Measurements from ENCODE around the gene FIBCD1.

The FIBCD1 gene

GRCh38 chr9:130954317-130954716 lies 15.3 kb upstream of the FIBCD1 start:
- no peak for DNase-seq (ENCODE audit: low spot score)

GRCh38 chr9:130952065-130952762 lies 13.2 kb upstream of the FIBCD1 start:
- DNase-seq (ENCODE audit: low spot score) = no peak

- DNase-seq (ENCODE audit: low spot score) = no peak
These were observed 10.9 kb upstream of the FIBCD1 start for GRCh38 chr9:130950039-130950311.

- DNase-seq (ENCODE audit: low spot score) = no peak
These were observed 10.4 kb upstream of the FIBCD1 start for GRCh38 chr9:130949188-130950038.

- DNase-seq (ENCODE audit: low spot score) = no peak
These were observed 9.2 kb upstream of the FIBCD1 start for GRCh38 chr9:130948266-130948665.

GRCh38 chr9:130947618-130948140 lies 8.6 kb upstream of the FIBCD1 start:
- DNase-seq (ENCODE audit: low spot score) = no peak

- no peak for DNase-seq (ENCODE audit: low spot score)
These were observed 7.9 kb upstream of the FIBCD1 start for GRCh38 chr9:130946766-130947617.

GRCh38 chr9:130945173-130945572 lies 6.1 kb upstream of the FIBCD1 start:
- DNase-seq (ENCODE audit: low spot score) = no peak

GRCh38 chr9:130944510-130945058 lies 5.5 kb upstream of the FIBCD1 start:
- no peak for DNase-seq (ENCODE audit: low spot score)

GRCh38 chr9:130943777-130944176 lies 4.7 kb upstream of the FIBCD1 start:
- DNase-seq (ENCODE audit: low spot score) = no peak

- DNase-seq (ENCODE audit: low spot score) = no peak
These were observed 4.2 kb upstream of the FIBCD1 start for GRCh38 chr9:130943221-130943620.

- no peak for DNase-seq (ENCODE audit: low spot score)
These were observed 3.6 kb upstream of the FIBCD1 start for GRCh38 chr9:130942679-130943078.

GRCh38 chr9:130942084-130942483 lies 3.0 kb upstream of the FIBCD1 start:
- DNase-seq (ENCODE audit: low spot score) = no peak

- DNase-seq (ENCODE audit: low spot score) = peak; percentile 65
These were observed 1.9 kb upstream of the FIBCD1 start for GRCh38 chr9:130940693-130941576.

- no peak for DNase-seq (ENCODE audit: low spot score)
These were observed 1.0 kb upstream of the FIBCD1 start for GRCh38 chr9:130940027-130940549.

- DNase-seq (ENCODE audit: low spot score) = no peak
These were observed 469 bp upstream of the FIBCD1 start for GRCh38 chr9:130939405-130940026.

- no peak for DNase-seq (ENCODE audit: low spot score)
These were observed 829 bp downstream of the FIBCD1 start for GRCh38 chr9:130938184-130938651.

GRCh38 chr9:130937146-130938076 lies 1.6 kb downstream of the FIBCD1 start:
- DNase-seq (ENCODE audit: low spot score) = no peak
